Kidney epithelial cell (primary cell): ENCODE results near the gene POLA2. TPM values are rescaled to one million over a fixed set of nuclear protein-coding genes. Genes with fewer than 3 reads are reported as not detected.

Experiments
- DNase-seq: peaks from one replicate; pipeline ENCODE4 v3.0.0-alpha.2; 2010; ENCODE audit warnings: low read depth
- H3K27me3 ChIP-seq: 2 replicates; pipeline ENCODE4 v1.6.0; 2011; ENCODE audit warnings: low read length; ENCODE audit not compliant: control insufficient read depth, insufficient read depth
- H3K36me3 ChIP-seq: 2 replicates; pipeline ENCODE4 v1.5.1; 2011; ENCODE audit warnings: low read length; ENCODE audit not compliant: control insufficient read depth, insufficient read depth
- H3K4me3 ChIP-seq: 2 replicates; pipeline ENCODE4 v1.5.1; 2011; ENCODE audit warnings: low read depth, mild to moderate bottlenecking, control low read depth, low read length
- total RNA-seq: library from RNA; depleted of rRNA; stranded (reverse); fragments of >200 nt; gene quantifications from 2 replicates; pipeline ENCODE4 v1.2.3, GENCODE V29; 2015
- TF ChIP-seq, protein P1 (sequence below): IDR thresholded peaks from 2 replicates; pipeline ENCODE4 v1.5.1; 2011; ENCODE audit warnings: mild to moderate bottlenecking, moderate library complexity, low read length, control low read depth, inconsistent platforms; ENCODE audit not compliant: insufficient read depth, poor library complexity, severe bottlenecking

POLA2 gene
- total RNA-seq, 1 donor from 2014 or later: 11.5 TPM

DNA sequence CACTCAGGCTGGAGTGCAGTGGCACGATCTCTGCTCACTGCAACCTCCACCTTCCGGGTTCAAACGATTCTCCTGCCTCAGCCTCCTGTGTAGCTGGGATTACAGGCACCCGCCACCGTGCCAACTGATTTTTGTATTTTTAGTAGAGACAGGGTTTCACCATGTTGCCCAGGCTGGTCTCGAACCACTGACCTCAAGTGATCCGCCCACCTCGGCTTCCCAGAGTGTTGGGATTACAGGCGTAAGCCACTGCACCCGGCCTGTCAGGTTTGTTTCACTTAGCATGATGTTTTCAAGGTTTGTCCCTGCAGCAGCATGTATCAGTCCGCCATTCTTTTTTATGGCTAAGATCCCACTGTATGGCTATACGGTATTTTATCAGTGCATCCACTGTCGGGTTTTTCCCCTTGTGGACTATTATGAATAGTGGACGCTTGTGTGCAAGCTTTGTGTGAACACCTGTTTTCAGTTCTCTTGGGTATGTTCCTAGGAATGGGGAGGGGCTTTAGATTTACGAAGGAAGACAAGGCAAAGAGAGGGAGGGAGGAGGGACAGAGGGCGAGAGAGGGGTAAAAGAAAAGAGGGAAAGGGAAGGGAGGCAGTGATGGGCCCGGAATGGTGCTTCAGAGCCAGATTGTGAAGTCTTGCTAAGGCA lies 39.0 kb downstream of the POLA2 start:
- H3K36me3 ChIP-seq: no peaks in the 10 kb centered on the region
- TF ChIP-seq, protein P1, sequence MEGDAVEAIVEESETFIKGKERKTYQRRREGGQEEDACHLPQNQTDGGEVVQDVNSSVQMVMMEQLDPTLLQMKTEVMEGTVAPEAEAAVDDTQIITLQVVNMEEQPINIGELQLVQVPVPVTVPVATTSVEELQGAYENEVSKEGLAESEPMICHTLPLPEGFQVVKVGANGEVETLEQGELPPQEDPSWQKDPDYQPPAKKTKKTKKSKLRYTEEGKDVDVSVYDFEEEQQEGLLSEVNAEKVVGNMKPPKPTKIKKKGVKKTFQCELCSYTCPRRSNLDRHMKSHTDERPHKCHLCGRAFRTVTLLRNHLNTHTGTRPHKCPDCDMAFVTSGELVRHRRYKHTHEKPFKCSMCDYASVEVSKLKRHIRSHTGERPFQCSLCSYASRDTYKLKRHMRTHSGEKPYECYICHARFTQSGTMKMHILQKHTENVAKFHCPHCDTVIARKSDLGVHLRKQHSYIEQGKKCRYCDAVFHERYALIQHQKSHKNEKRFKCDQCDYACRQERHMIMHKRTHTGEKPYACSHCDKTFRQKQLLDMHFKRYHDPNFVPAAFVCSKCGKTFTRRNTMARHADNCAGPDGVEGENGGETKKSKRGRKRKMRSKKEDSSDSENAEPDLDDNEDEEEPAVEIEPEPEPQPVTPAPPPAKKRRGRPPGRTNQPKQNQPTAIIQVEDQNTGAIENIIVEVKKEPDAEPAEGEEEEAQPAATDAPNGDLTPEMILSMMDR: no peak
- DNase-seq: no peak
- no peak overlapping the region for H3K4me3 ChIP-seq
- no peaks in the 10 kb centered on the region for H3K27me3 ChIP-seq

DNA sequence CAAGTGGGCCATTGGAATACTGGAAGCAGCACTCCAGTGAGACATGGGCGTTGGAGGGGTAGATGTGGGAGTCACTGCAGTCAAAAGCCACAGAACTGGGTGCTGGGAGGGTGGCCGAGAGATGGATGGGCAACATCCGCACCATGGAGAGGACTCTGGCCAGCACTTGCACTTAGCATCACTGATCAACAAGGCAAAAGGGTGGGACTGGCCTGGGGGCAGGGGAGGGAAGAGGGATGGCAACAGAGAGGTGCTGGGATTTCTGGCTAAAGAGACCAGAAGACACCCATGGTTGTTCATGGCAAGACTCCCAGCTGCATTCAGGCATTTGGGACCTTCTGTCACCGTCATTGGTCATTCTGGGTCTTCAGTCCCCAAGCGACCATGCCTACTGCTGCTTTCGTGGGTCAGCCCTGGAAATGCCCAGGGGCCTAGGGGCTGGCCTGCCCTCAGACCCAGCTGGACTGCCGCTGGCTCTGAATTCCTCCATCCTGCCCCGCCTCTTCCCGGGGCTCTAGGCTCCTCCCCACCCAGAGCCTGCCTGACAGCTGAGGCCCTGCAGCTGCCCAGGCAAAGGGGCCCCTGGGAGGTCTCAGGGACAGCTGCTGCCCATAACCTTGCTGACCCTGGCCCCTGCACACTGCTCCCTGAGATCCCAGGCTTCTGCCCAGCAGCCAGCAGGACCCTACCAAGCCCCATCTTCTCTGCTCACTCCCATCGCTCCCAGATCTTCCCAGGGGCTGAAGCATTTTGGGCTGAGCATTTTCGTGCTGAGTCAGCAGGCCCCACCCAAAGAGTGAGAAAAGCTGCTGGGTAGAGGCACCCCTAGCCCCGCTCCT lies 39.9 kb downstream of the POLA2 start:
- DNase-seq: no peak
- H3K27me3 ChIP-seq: no peaks in the 10 kb centered on the region
- no peak overlapping the region for H3K4me3 ChIP-seq
- TF ChIP-seq, protein P1: no peak
- H3K36me3 ChIP-seq: no peaks in the 10 kb centered on the region

- H3K36me3 ChIP-seq: no peaks in the 10 kb centered on the region
- no peaks in the 10 kb centered on the region for H3K27me3 ChIP-seq
- no peak overlapping the region for H3K4me3 ChIP-seq
- TF ChIP-seq, protein P1: no peak
- DNase-seq: no peak
Measured at GRCh38 chr11:65303555-65303954, 41.8 kb downstream of the POLA2 start.

DNA sequence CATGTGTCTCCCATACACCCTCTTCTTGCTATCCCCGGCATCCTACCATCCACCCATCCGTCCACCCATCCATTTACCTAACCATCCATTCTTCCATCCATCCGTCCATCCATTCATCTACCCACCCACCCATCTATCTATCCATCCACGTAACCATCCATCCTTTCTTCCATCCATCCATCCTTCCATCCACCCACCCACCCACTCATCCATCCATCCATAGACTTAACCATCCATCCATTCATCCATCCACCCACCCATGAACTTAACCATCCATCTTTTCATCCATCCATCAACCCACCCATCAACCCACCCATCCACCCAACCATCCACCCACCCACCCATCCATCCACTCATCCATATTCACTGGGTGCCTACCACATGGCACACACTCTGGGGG lies 42.3 kb downstream of the POLA2 start:
- DNase-seq: no peak
- H3K36me3 ChIP-seq: no peaks in the 10 kb centered on the region
- no peaks in the 10 kb centered on the region for H3K27me3 ChIP-seq
- H3K4me3 ChIP-seq: no peak overlapping the region
- TF ChIP-seq, protein P1: no peak

- DNase-seq: no peak
- TF ChIP-seq, protein P1: no peak
- Histone ChIP-seq H3K4me3 (no peak overlapping the region), H3K36me3 (no peaks in the 10 kb centered on the region), H3K27me3 (no peaks in the 10 kb centered on the region)
Measured at GRCh38 chr11:65304613-65305012, 42.9 kb downstream of the POLA2 start.
